SW 1271 (cell line): ENCODE data around the gene AAMDC.

Experiments used
- DNase-seq, 2 experiments: peaks; one replicate each; lab custom pipeline; 2025; lab: John Stamatoyannopoulos, UW

The AAMDC gene

GRCh38 chr11:77820565-77821348 lies at the start of gene AAMDC, which contains the start of gene RSF1:
Gene AAMDC (plus strand): TSS chr11:77821144. CDS start chr11:77842497, 21,353 bp downstream.
Gene RSF1 (minus strand): TSS chr11:77820722. CDS start chr11:77820714, 8 bp downstream.
- DNase-seq: peak; percentile 95 to 98

- no peak for DNase-seq
Measured at GRCh38 chr11:77775936-77776335, 45.0 kb upstream of the AAMDC start.

GRCh38 chr11:77776455-77776854 lies 44.5 kb upstream of the AAMDC start:
- peak in 1 of 2 experiments; percentile 26 for DNase-seq

- no peak for DNase-seq
Measured at GRCh38 chr11:77778118-77778517, 42.8 kb upstream of the AAMDC start.

- DNase-seq: no peak
Measured at GRCh38 chr11:77778549-77778948, 42.4 kb upstream of the AAMDC start.

- peak in 1 of 2 experiments; percentile 25 for DNase-seq
Measured at GRCh38 chr11:77779935-77780334, 41.0 kb upstream of the AAMDC start.

- no peak for DNase-seq
Measured at GRCh38 chr11:77783025-77783424, 37.9 kb upstream of the AAMDC start.

GRCh38 chr11:77784572-77784971 lies 36.4 kb upstream of the AAMDC start:
- DNase-seq: no peak

- no peak for DNase-seq
Measured at GRCh38 chr11:77789061-77789730, 31.7 kb upstream of the AAMDC start.

- DNase-seq: no peak
Measured at GRCh38 chr11:77789731-77790476, 31.0 kb upstream of the AAMDC start.

- DNase-seq: no peak
Measured at GRCh38 chr11:77791301-77791700, 29.6 kb upstream of the AAMDC start.

- no peak for DNase-seq
Measured at GRCh38 chr11:77793972-77794371, 27.0 kb upstream of the AAMDC start.

GRCh38 chr11:77799338-77799737 lies 21.6 kb upstream of the AAMDC start:
- DNase-seq: no peak

- no peak for DNase-seq
Measured at GRCh38 chr11:77800449-77800848, 20.5 kb upstream of the AAMDC start.

- DNase-seq: no peak
Measured at GRCh38 chr11:77801477-77801876, 19.5 kb upstream of the AAMDC start.

GRCh38 chr11:77806415-77806814 lies 14.5 kb upstream of the AAMDC start:
- DNase-seq: no peak

- DNase-seq: no peak
Measured at GRCh38 chr11:77806993-77807392, 14.0 kb upstream of the AAMDC start.

GRCh38 chr11:77813256-77813655 lies 7.7 kb upstream of the AAMDC start:
- DNase-seq: no peak

- no peak for DNase-seq
Measured at GRCh38 chr11:77814848-77815247, 6.1 kb upstream of the AAMDC start.

GRCh38 chr11:77815459-77815858 lies 5.5 kb upstream of the AAMDC start:
- no peak for DNase-seq

GRCh38 chr11:77819411-77819920 lies 1.5 kb upstream of the AAMDC start:
- peak; percentile 83 to 92 for DNase-seq

GRCh38 chr11:77819921-77820564 lies 901 bp upstream of the AAMDC start:
- peak; percentile 40 to 60 for DNase-seq
